Adipocyte (in vitro differentiated cells): ENCODE data around the gene PRPF8.
A peak's percentile ranks its signal among the peaks of the same experiment; 100 is the strongest.

ENCODE experiments used
- DNase-seq: peaks from one replicate; pipeline ENCODE4 v3.0.0-alpha.2; 2015; ENCODE audit warnings: low read depth
- H3K27me3 ChIP-seq: replicated peaks from 2 replicates; pipeline ENCODE4 v1.7.0; 2013; ENCODE audit warnings: mild to moderate bottlenecking, low read length, moderate library complexity; ENCODE audit not compliant: control insufficient read depth, insufficient read depth
- H3K36me3 ChIP-seq: 2 replicates; pipeline ENCODE4 v1.7.0; 2013; ENCODE audit warnings: low read length, mild to moderate bottlenecking, moderate library complexity; ENCODE audit not compliant: control insufficient read depth, insufficient read depth, severe bottlenecking
- H3K4me1 ChIP-seq: 2 replicates; pipeline ENCODE4 v1.7.0; 2013; ENCODE audit warnings: mild to moderate bottlenecking, low read length, moderate library complexity; ENCODE audit not compliant: control insufficient read depth, insufficient read depth
- H3K4me3 ChIP-seq: 2 replicates; pipeline ENCODE4 v1.7.0; 2013; ENCODE audit warnings: mild to moderate bottlenecking, low read length, moderate library complexity
- H3K9ac ChIP-seq: 2 replicates; pipeline ENCODE4 v1.7.0; 2013; ENCODE audit warnings: mild to moderate bottlenecking, low read length, moderate library complexity
- H3K9me3 ChIP-seq: 2 replicates; pipeline ENCODE4 v1.7.0; 2013; ENCODE audit warnings: mild to moderate bottlenecking, low read length, moderate library complexity; ENCODE audit not compliant: control insufficient read depth

Gene PRPF8

GRCh38 chr17:1714980-1715802 is 30.5 kb upstream of the PRPF8 start:
- Histone ChIP-seq H3K4me3 (peak overlapping the region; percentile 97), H3K27me3 (no peaks in the 10 kb centered on the region), H3K36me3 (peaks cover 34% of the 10 kb centered on the region), H3K9ac (peak overlapping the region; percentile 99), H3K4me1 (peaks cover 48% of the 10 kb centered on the region), H3K9me3 (no peaks in the 10 kb centered on the region)
- peak; percentile 96 for DNase-seq

GRCh38 chr17:1714427-1714979 is 29.8 kb upstream of the PRPF8 start:
- peaks cover 34% of the 10 kb centered on the region for H3K36me3 ChIP-seq
- peaks cover 44% of the 10 kb centered on the region for H3K4me1 ChIP-seq
- peak overlapping the region; percentile 97 for H3K4me3 ChIP-seq
- no peaks in the 10 kb centered on the region for H3K27me3 ChIP-seq
- peak; percentile 100 for DNase-seq
- H3K9me3 ChIP-seq = no peaks in the 10 kb centered on the region
- H3K9ac ChIP-seq = peak overlapping the region; percentile 99

- Histone ChIP-seq H3K9me3 (no peaks in the 10 kb centered on the region), H3K4me3 (peak overlapping the region; percentile 97), H3K27me3 (no peaks in the 10 kb centered on the region), H3K4me1 (peaks cover 46% of the 10 kb centered on the region), H3K36me3 (peaks cover 34% of the 10 kb centered on the region), H3K9ac (peak overlapping the region; percentile 99)
- peak; percentile 49 for DNase-seq
These were observed 29.3 kb upstream of the PRPF8 start for GRCh38 chr17:1713878-1714426.

- H3K9me3 ChIP-seq = no peaks in the 10 kb centered on the region
- peaks cover 34% of the 10 kb centered on the region for H3K36me3 ChIP-seq
- peak overlapping the region; percentile 99 for H3K9ac ChIP-seq
- peak overlapping the region; percentile 97 for H3K4me3 ChIP-seq
- H3K4me1 ChIP-seq = peaks cover 44% of the 10 kb centered on the region
- H3K27me3 ChIP-seq = no peaks in the 10 kb centered on the region
- DNase-seq = peak; percentile 19
These were observed 28.7 kb upstream of the PRPF8 start for GRCh38 chr17:1713160-1713877.

- H3K27me3 ChIP-seq = no peaks in the 10 kb centered on the region
- peaks cover 40% of the 10 kb centered on the region for H3K36me3 ChIP-seq
- H3K9ac ChIP-seq = peak overlapping the region; percentile 99
- peak overlapping the region; percentile 97 for H3K4me3 ChIP-seq
- DNase-seq = no peak
- peaks cover 36% of the 10 kb centered on the region for H3K4me1 ChIP-seq
- H3K9me3 ChIP-seq = no peaks in the 10 kb centered on the region
These were observed 27.6 kb upstream of the PRPF8 start for GRCh38 chr17:1712271-1712670.

- Histone ChIP-seq H3K4me3 (peak overlapping the region; percentile 97), H3K36me3 (peaks cover 40% of the 10 kb centered on the region), H3K9ac (peak overlapping the region; percentile 99), H3K27me3 (no peaks in the 10 kb centered on the region), H3K4me1 (peaks cover 36% of the 10 kb centered on the region), H3K9me3 (no peaks in the 10 kb centered on the region)
- DNase-seq = peak; percentile 17
These were observed 27.1 kb upstream of the PRPF8 start for GRCh38 chr17:1711804-1712203.

GRCh38 chr17:1710807-1711553 is 26.3 kb upstream of the PRPF8 start:
- Histone ChIP-seq H3K4me3 (peak overlapping the region; percentile 97), H3K9me3 (no peaks in the 10 kb centered on the region), H3K4me1 (peaks cover 36% of the 10 kb centered on the region), H3K27me3 (no peaks in the 10 kb centered on the region), H3K9ac (peak overlapping the region; percentile 99), H3K36me3 (peaks cover 40% of the 10 kb centered on the region)
- peak; percentile 35 for DNase-seq

- peak within 1 kb of the TSS; percentile 99 for H3K9ac ChIP-seq
- H3K4me1 ChIP-seq = peaks cover 36% of the 10 kb centered on the region
- H3K9me3 ChIP-seq = no peaks in the 10 kb centered on the region
- H3K4me3 ChIP-seq = peak within 1 kb of the TSS; percentile 97
- H3K36me3 ChIP-seq = peaks cover 40% of the 10 kb centered on the region
- no peaks in the 10 kb centered on the region for H3K27me3 ChIP-seq
- peak; percentile 94 for DNase-seq
These were observed 25.5 kb upstream of the PRPF8 start, which contains the start of gene TLCD2 for GRCh38 chr17:1709971-1710806. TSS of gene TLCD2 (minus strand) at chr17:1710377. CDS start at chr17:1710242, 135 bp downstream.

- H3K36me3 ChIP-seq = peaks cover 40% of the 10 kb centered on the region
- H3K27me3 ChIP-seq = no peaks in the 10 kb centered on the region
- DNase-seq = peak; percentile 36
- peak overlapping the region; percentile 99 for H3K9ac ChIP-seq
- H3K9me3 ChIP-seq = no peaks in the 10 kb centered on the region
- peak overlapping the region; percentile 97 for H3K4me3 ChIP-seq
- H3K4me1 ChIP-seq = peaks cover 36% of the 10 kb centered on the region
These were observed 24.8 kb upstream of the PRPF8 start for GRCh38 chr17:1709403-1709951.
